MM.1S (cell line): Measurements from ENCODE around the gene CRHBP.
"Not testable (repeated sequence)": the region's sequence is repeated elsewhere in the genome, so short reads cannot be mapped to it uniquely, and the experiment has no call there.

Experiments used
- DNase-seq: peaks from one replicate; pipeline ENCODE4 v3.0.0-alpha.2; 2015
- H2AFZ ChIP-seq: fragments of 300-600 bp; sonication (generic); 2 replicates; pipeline ENCODE4 v1.6.0; 2016; ENCODE audit warnings: antibody characterized with exemption, low read length
- H3F3A ChIP-seq: fragments of 300-600 bp; sonication (generic); 2 replicates; pipeline ENCODE4 v1.6.1; 2016; ENCODE audit warnings: mild to moderate bottlenecking, antibody characterized with exemption, low read length, moderate library complexity, mixed read lengths; ENCODE audit not compliant: insufficient read depth
- H3K27ac ChIP-seq: fragments of 300-600 bp; sonication (generic); 2 replicates; pipeline ENCODE4 v1.5.1; 2016; ENCODE audit warnings: mild to moderate bottlenecking, low read length
- H3K27me3 ChIP-seq: fragments of 300-600 bp; sonication (generic); replicated peaks from 2 replicates; pipeline ENCODE4 v1.6.0; 2016; ENCODE audit warnings: low read length; ENCODE audit not compliant: insufficient read depth
- H3K36me3 ChIP-seq: fragments of 300-600 bp; sonication (generic); replicated peaks from 2 replicates; pipeline ENCODE4 v1.6.1; 2016; ENCODE audit warnings: mild to moderate bottlenecking, low read length, mixed read lengths; ENCODE audit not compliant: insufficient read depth
- H3K4me1 ChIP-seq: fragments of 300-600 bp; sonication (generic); 2 replicates; pipeline ENCODE4 v1.6.1; 2016; ENCODE audit warnings: low read length, mixed read lengths
- H3K4me2 ChIP-seq: fragments of 300-600 bp; sonication (generic); 2 replicates; pipeline ENCODE4 v1.6.0; 2016; ENCODE audit warnings: low read depth, low read length
- H3K4me3 ChIP-seq: fragments of 300-600 bp; sonication (generic); 2 replicates; pipeline ENCODE4 v1.5.1; 2016; ENCODE audit warnings: low read length, mixed read lengths
- H3K79me2 ChIP-seq: fragments of 300-600 bp; sonication (generic); 2 replicates; pipeline ENCODE4 v1.6.1; 2016; ENCODE audit warnings: mixed run types, low read length, mixed read lengths
- H3K9ac ChIP-seq: fragments of 300-600 bp; sonication (generic); 2 replicates; pipeline ENCODE4 v1.6.1; 2016; ENCODE audit warnings: low read length, mixed read lengths
- H3K9me2 ChIP-seq: fragments of 300-600 bp; sonication (generic); replicated peaks from 2 replicates; pipeline ENCODE4 v1.6.1; 2016; ENCODE audit warnings: mild to moderate bottlenecking, low read length, mixed read lengths; ENCODE audit not compliant: insufficient read depth
- H3K9me3 ChIP-seq: fragments of 300-600 bp; sonication (generic); replicated peaks from 2 replicates; pipeline ENCODE4 v1.6.1; 2016; ENCODE audit warnings: mild to moderate bottlenecking, low read length, mixed read lengths; ENCODE audit not compliant: insufficient read depth
- H4K20me1 ChIP-seq: fragments of 300-600 bp; sonication (generic); 2 replicates; pipeline ENCODE4 v1.6.1; 2016; ENCODE audit warnings: mild to moderate bottlenecking, low read length, moderate library complexity, mixed read lengths; ENCODE audit not compliant: insufficient read depth
- CTCF ChIP-seq: fragments of 300-600 bp; sonication (generic); IDR thresholded peaks from 2 replicates; pipeline ENCODE4 v1.5.1; 2016; ENCODE audit warnings: antibody characterized with exemption, low read length, mixed read lengths
- EZH2 ChIP-seq: fragments of 300-600 bp; sonication (generic); optimal IDR thresholded peaks from 2 replicates; pipeline ENCODE3; 2017; ENCODE audit warnings: low read depth, mild to moderate bottlenecking, antibody characterized with exemption, low read length, mixed read lengths
- EZH2phosphoT487 ChIP-seq: fragments of 300-600 bp; sonication (generic); IDR thresholded peaks from 2 replicates; pipeline ENCODE4 v1.6.1; 2018; ENCODE audit warnings: antibody characterized with exemption, low read length

Gene CRHBP

GRCh38 chr5:76983468-76983867 is 30.6 kb downstream of the CRHBP start:
- H2AFZ ChIP-seq = no peak overlapping the region
- no peaks in the 10 kb centered on the region for H3K9me3 ChIP-seq
- no peaks in the 10 kb centered on the region for H4K20me1 ChIP-seq
- no peak overlapping the region for H3K4me3 ChIP-seq
- no peaks in the 10 kb centered on the region for H3K9me2 ChIP-seq
- no peaks in the 10 kb centered on the region for H3K36me3 ChIP-seq
- no peak overlapping the region for H3K27ac ChIP-seq
- no peak overlapping the region for H3K4me2 ChIP-seq
- H3K9ac ChIP-seq = no peak overlapping the region
- no peaks in the 10 kb centered on the region for H3K27me3 ChIP-seq
- H3F3A ChIP-seq = no peaks in the 10 kb centered on the region
- TF ChIP-seq CTCF = no peak
- no peak for TF ChIP-seq EZH2
- no peak for TF ChIP-seq EZH2phosphoT487
- no peaks in the 10 kb centered on the region for H3K79me2 ChIP-seq
- DNase-seq = no peak
- no peaks in the 10 kb centered on the region for H3K4me1 ChIP-seq

- no peak for DNase-seq
These were observed 34.1 kb downstream of the CRHBP start for GRCh38 chr5:76986825-76987526.

GRCh38 chr5:76990899-76991459 is 38.1 kb downstream of the CRHBP start:
- Histone ChIP-seq H3K4me2 (no peak overlapping the region), H3K9me3 (no peaks in the 10 kb centered on the region), H4K20me1 (no peaks in the 10 kb centered on the region), H3K9ac (no peak overlapping the region), H3F3A (no peaks in the 10 kb centered on the region), H3K9me2 (no peaks in the 10 kb centered on the region), H2AFZ (no peak overlapping the region), H3K4me3 (no peak overlapping the region), H3K79me2 (no peaks in the 10 kb centered on the region), H3K4me1 (no peaks in the 10 kb centered on the region), H3K27me3 (no peaks in the 10 kb centered on the region), H3K36me3 (no peaks in the 10 kb centered on the region), H3K27ac (no peak overlapping the region)
- DNase-seq = no peak
- TF ChIP-seq CTCF = no peak
- TF ChIP-seq EZH2phosphoT487 = no peak
- TF ChIP-seq EZH2 = no peak

More at GRCh38 chr5:76986825-76987526, 34.1 kb downstream of the CRHBP start:
- H3K79me2 ChIP-seq = no peaks in the 10 kb centered on the region
- no peak overlapping the region for H3K27ac ChIP-seq
- no peaks in the 10 kb centered on the region for H3K4me1 ChIP-seq
- H3K36me3 ChIP-seq = no peaks in the 10 kb centered on the region
- no peak overlapping the region for H3K4me2 ChIP-seq
- no peak for TF ChIP-seq CTCF
- TF ChIP-seq EZH2 = no peak
- TF ChIP-seq EZH2phosphoT487 = no peak
- H3K27me3 ChIP-seq = no peaks in the 10 kb centered on the region
- no peak overlapping the region for H2AFZ ChIP-seq
- no peaks in the 10 kb centered on the region for H3K9me2 ChIP-seq
- H3K4me3 ChIP-seq = no peak overlapping the region
- H3F3A ChIP-seq = no peaks in the 10 kb centered on the region
- H3K9me3 ChIP-seq = no peaks in the 10 kb centered on the region
- H3K9ac ChIP-seq = no peak overlapping the region
- no peaks in the 10 kb centered on the region for H4K20me1 ChIP-seq

GRCh38 chr5:76993436-76993835 is 40.6 kb downstream of the CRHBP start:
- not testable (repeated sequence) for H2AFZ ChIP-seq, H3K4me1 ChIP-seq, H3K9me2 ChIP-seq, H3K79me2 ChIP-seq, H3K27ac ChIP-seq, H3K9me3 ChIP-seq, H3K36me3 ChIP-seq, H4K20me1 ChIP-seq, H3K4me2 ChIP-seq, H3K9ac ChIP-seq, H3F3A ChIP-seq, H3K27me3 ChIP-seq, DNase-seq, H3K4me3 ChIP-seq
